Measurements from ENCODE around the gene BOC. TPM values are rescaled to one million over a fixed set of nuclear protein-coding genes. Genes with fewer than 3 reads are reported as not detected.

Gene BOC
- total and polyA plus RNA-seq, 2 of the 8 experiments (the other 6 are each of a cell fraction or from before 2014, with no cell fraction given) = 6.9 to 9.3 TPM

DNA sequence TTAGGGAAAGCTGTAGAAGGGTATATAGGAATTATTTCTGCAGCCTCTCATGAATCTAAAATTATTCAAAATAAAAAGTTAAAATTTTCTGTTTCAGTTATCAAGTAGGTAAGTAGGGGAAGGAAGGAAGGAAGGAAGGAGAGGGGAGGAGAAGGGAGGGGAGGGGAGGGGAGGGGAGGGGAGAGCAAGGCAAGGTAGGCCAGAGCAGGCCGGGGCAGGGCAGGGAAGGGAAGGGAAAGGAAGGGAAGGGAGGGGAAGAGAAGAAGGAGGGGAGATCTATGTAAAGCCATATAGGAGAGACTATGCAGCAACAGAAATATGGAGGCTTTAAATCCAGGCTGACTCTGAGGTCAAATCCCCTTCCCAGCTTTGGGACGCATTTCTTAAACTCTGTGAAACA is 38.3 kb upstream of the BOC start:
- Histone ChIP-seq H2BK5ac (ENCODE audit: low read depth, low read length) (no peak overlapping the region), H4K20me1 (replicated peaks in 1 of 2; ENCODE audit: control insufficient read depth in 1 of 2, insufficient read depth in 2 of 2, low read length in 2 of 2) (no peaks in the 10 kb centered on the region), H2BK12ac (ENCODE audit: low read depth, low read length) (no peak overlapping the region), H4K5ac (ENCODE audit: insufficient read length, low read depth, low read length) (no peak overlapping the region), H3K18ac (ENCODE audit: extremely low read depth, low read length) (no peak overlapping the region), H3K56ac (replicated peaks; ENCODE audit: insufficient read length, low read depth, low read length) (no peak overlapping the region), H3K36me3 (ENCODE audit: control insufficient read depth in 2 of 4, insufficient read depth in 4 of 4, low read length in 3 of 4) (no peaks in the 10 kb centered on the region), H3K9me3 (ENCODE audit: insufficient read depth in 2 of 2, low read depth in 1 of 2, low read length in 1 of 2) (no peaks in the 10 kb centered on the region), H3K4me3 (ENCODE audit: extremely low read depth in 1 of 4, insufficient read depth in 2 of 4, low read depth in 3 of 4, low read length in 4 of 4) (no peak overlapping the region), H4K8ac (ENCODE audit: extremely low read depth, insufficient read depth, low read length) (no peak overlapping the region), H3K27ac (ENCODE audit: low read depth, low read length) (no peak overlapping the region), H3K27me3 (replicated peaks in 1 of 4; ENCODE audit: control insufficient read depth in 3 of 4, extremely low read depth in 1 of 4, insufficient read depth in 3 of 4, low read length in 3 of 4) (no peaks in the 10 kb centered on the region), H3K9ac (replicated peaks in 1 of 4; ENCODE audit: extremely low read depth in 1 of 4, low read depth in 3 of 4, low read length in 3 of 4) (no peak overlapping the region), H3K23ac (ENCODE audit: insufficient read length) (no peak overlapping the region), H3K4ac (replicated peaks; ENCODE audit: insufficient read length, low read depth, low read length) (no peak overlapping the region), H4K91ac (replicated peaks; ENCODE audit: insufficient read length, low read length) (no peak overlapping the region), H2AK5ac (ENCODE audit: low read depth, low read length) (no peak overlapping the region), H3K23me2 (ENCODE audit: low read depth, low read length) (no peaks in the 10 kb centered on the region; the same call in 1 of the 2 replicates), H2AFZ (ENCODE audit: low read length) (no peak overlapping the region), H2BK15ac (ENCODE audit: low read length) (no peak overlapping the region), H3K4me2 (ENCODE audit: insufficient read depth in 1 of 2, low read depth in 2 of 2, low read length in 2 of 2) (no peak overlapping the region), H3K79me2 (ENCODE audit: control insufficient read depth in 1 of 2, insufficient read depth in 2 of 2, low read length in 2 of 2) (no peaks in the 10 kb centered on the region), H3K14ac (ENCODE audit: insufficient read length) (no peak overlapping the region), H3K79me1 (ENCODE audit: low read depth, low read length) (no peaks in the 10 kb centered on the region), H2BK20ac (ENCODE audit: low read length) (no peak overlapping the region), H3K4me1 (replicated peaks in 1 of 4; ENCODE audit: control insufficient read depth in 3 of 4, insufficient read depth in 4 of 4, low read length in 3 of 4) (peaks cover 0 to 3% (median 1%) of the 10 kb centered on the region in 4 experiments; a peak in 1 of 7 replicates), H2BK120ac (replicated peaks; ENCODE audit: low read depth, low read length) (no peak overlapping the region)
- DNase-seq (ENCODE audit: low read depth in 1 of 2, low spot score in 2 of 2) (no peak), FAIRE-seq (no peak)
- POLR2A ChIA-PET (ENCODE audit: partially characterized antibody) = no interaction called here
- CTCF ChIA-PET (ENCODE audit: partially characterized antibody) = interaction anchor here (0.6 to 1.7 kb wide), 6 partner anchors 8 to 121 kb away, joined by 3 to 4 read pairs (median 3); no protein-coding TSS in a partner anchor
- WGBS, 2 experiments (ENCODE audit: extremely low coverage in 1 of 2, insufficient coverage in 1 of 2, insufficient read length in 1 of 2, insufficient replicate concordance in 2 of 2, low coverage in 1 of 2, low lambda C conversion rate in 2 of 2, missing lambda C conversion rate in 1 of 2) = 100% methylated on average over 1 of the region's 2 CpGs; no CpG with 5 or more reads in 1 of the 2 experiments
- TF ChIP-seq CBX5 (IDR thresholded peaks at IDR 0.05; ENCODE audit: low read depth, low read length) (no peak), NANOG (IDR thresholded peaks at IDR 0.05; ENCODE audit: insufficient read depth, low read depth, low read length, poor library complexity, severe bottlenecking) (no peak), TAF1 (IDR thresholded peaks at IDR 0.05; ENCODE audit: low read depth, low read length) (no peak), KDM4A (IDR thresholded peaks at IDR 0.05; ENCODE audit: low read depth, low read length, severe bottlenecking) (no peak), PHF8 (conservative IDR thresholded peaks at IDR 0.05; ENCODE audit: low read depth, low read length) (no peak), CTBP2 (IDR thresholded peaks at IDR 0.05; ENCODE audit: borderline replicate concordance, insufficient read depth, insufficient read length, low read length) (no peak), CREB1 (IDR thresholded peaks at IDR 0.05) (no peak)
- TF ChIP-seq, protein P1, sequence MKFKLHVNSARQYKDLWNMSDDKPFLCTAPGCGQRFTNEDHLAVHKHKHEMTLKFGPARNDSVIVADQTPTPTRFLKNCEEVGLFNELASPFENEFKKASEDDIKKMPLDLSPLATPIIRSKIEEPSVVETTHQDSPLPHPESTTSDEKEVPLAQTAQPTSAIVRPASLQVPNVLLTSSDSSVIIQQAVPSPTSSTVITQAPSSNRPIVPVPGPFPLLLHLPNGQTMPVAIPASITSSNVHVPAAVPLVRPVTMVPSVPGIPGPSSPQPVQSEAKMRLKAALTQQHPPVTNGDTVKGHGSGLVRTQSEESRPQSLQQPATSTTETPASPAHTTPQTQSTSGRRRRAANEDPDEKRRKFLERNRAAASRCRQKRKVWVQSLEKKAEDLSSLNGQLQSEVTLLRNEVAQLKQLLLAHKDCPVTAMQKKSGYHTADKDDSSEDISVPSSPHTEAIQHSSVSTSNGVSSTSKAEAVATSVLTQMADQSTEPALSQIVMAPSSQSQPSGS (IDR thresholded peaks at IDR 0.05; ENCODE audit: low read length) = no peak
- TF ChIP-seq, protein P2, sequence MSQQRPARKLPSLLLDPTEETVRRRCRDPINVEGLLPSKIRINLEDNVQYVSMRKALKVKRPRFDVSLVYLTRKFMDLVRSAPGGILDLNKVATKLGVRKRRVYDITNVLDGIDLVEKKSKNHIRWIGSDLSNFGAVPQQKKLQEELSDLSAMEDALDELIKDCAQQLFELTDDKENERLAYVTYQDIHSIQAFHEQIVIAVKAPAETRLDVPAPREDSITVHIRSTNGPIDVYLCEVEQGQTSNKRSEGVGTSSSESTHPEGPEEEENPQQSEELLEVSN (IDR thresholded peaks at IDR 0.05) = no peak
